OCI-LY7 (cell line): ENCODE data around the gene HSD17B1.

Experiments used
- EZH2phosphoT487 ChIP-seq: fragments of 200-600 bp; sonication (generic); IDR thresholded peaks from 2 replicates; pipeline ENCODE4 v1.6.1; 2018; ENCODE audit warnings: low read depth, borderline replicate concordance, mild to moderate bottlenecking, mixed run types, antibody characterized with exemption, low read length, moderate library complexity, mixed read lengths
- TF ChIP-seq, protein P1 (sequence below): fragments of 200-600 bp; sonication (generic); conservative IDR thresholded peaks from 2 replicates; pipeline ENCODE4 v1.5.1; 2014; ENCODE audit warnings: mild to moderate bottlenecking, antibody characterized with exemption, low read length, moderate library complexity, mixed read lengths

DNA sequence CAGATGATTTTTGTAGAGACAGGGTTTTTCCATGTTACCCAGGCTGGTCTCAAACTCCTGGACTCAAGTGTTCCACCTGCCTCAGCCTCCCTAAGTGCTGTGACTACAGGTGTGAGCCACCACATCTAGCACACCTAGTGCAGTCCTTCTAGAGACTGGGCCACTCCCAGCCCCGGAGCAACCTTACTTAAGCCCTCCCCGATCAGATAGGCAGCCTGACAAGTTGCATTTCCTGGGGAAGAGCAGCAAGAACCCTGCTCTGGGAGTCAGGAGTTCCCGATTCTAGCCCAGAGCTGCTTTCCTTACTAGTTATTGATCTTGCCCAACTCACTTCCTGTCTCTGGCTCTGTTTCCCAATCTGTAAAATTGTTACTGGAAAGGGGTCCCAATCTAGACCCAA, 23.7 kb upstream of the HSD17B1 start:
- TF ChIP-seq, protein P1, sequence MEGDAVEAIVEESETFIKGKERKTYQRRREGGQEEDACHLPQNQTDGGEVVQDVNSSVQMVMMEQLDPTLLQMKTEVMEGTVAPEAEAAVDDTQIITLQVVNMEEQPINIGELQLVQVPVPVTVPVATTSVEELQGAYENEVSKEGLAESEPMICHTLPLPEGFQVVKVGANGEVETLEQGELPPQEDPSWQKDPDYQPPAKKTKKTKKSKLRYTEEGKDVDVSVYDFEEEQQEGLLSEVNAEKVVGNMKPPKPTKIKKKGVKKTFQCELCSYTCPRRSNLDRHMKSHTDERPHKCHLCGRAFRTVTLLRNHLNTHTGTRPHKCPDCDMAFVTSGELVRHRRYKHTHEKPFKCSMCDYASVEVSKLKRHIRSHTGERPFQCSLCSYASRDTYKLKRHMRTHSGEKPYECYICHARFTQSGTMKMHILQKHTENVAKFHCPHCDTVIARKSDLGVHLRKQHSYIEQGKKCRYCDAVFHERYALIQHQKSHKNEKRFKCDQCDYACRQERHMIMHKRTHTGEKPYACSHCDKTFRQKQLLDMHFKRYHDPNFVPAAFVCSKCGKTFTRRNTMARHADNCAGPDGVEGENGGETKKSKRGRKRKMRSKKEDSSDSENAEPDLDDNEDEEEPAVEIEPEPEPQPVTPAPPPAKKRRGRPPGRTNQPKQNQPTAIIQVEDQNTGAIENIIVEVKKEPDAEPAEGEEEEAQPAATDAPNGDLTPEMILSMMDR, result no peak
- no peak for TF ChIP-seq EZH2phosphoT487
